HepG2 (cell line): ENCODE measurements around the gene YWHAB. TPM values are rescaled to one million over a fixed set of nuclear protein-coding genes. Genes with fewer than 3 reads are reported as not detected.
A peak's percentile ranks its signal among the peaks of the same experiment; 100 is the strongest.

ENCODE experiments used
- ARID2 ChIP-seq: sonication (generic); formaldehyde crosslinking; IDR thresholded peaks from 2 replicates; pipeline ENCODE4 v1.8.1; 2022; ENCODE audit warnings: mild to moderate bottlenecking, missing genetic modification reagents, borderline replicate concordance
- GATAD2A ChIP-seq: IDR thresholded peaks from 2 replicates; pipeline ENCODE4 v1.6.1; 2016
- JDP2 ChIP-seq: sonication (generic); formaldehyde crosslinking; IDR thresholded peaks from 2 replicates; pipeline ENCODE4 v1.8.1; 2022; ENCODE audit warnings: missing genetic modification reagents, borderline replicate concordance
- POLR2AphosphoS5 ChIP-seq: IDR thresholded peaks from 2 replicates; pipeline ENCODE4 v1.6.1; 2012; ENCODE audit warnings: low read depth, low read length
- TAF15 ChIP-seq: fragments of 200-400 bp; formaldehyde crosslinking; IDR thresholded peaks from one replicate; pipeline ENCODE4 v1.6.1; 2018; ENCODE audit warnings: mild to moderate bottlenecking, low read depth, low read length; ENCODE audit not compliant: poor library complexity, severe bottlenecking
- ZNF143 ChIP-seq: sonication (generic); formaldehyde crosslinking; IDR thresholded peaks from 2 replicates; pipeline ENCODE4 v1.4.0; 2020; ENCODE audit warnings: missing genetic modification reagents
- ZNF263 ChIP-seq: sonication (generic); formaldehyde crosslinking; IDR thresholded peaks from 2 replicates; pipeline ENCODE4 v1.4.0; 2020; ENCODE audit warnings: missing genetic modification reagents
- ZNF34 ChIP-seq: sonication (generic); formaldehyde crosslinking; IDR thresholded peaks from 2 replicates; pipeline ENCODE4 v1.4.0; 2020; ENCODE audit warnings: mild to moderate bottlenecking, missing genetic modification reagents, borderline replicate concordance
- ZNF343 ChIP-seq: sonication (generic); formaldehyde crosslinking; IDR thresholded peaks from 2 replicates; pipeline ENCODE4 v1.4.0; 2020; ENCODE audit warnings: mild to moderate bottlenecking, missing genetic modification reagents
- ZNF564 ChIP-seq: sonication (generic); formaldehyde crosslinking; IDR thresholded peaks from 2 replicates; pipeline ENCODE4 v1.8.1; 2023; ENCODE audit warnings: mild to moderate bottlenecking, missing genetic modification reagents
- ZNF776 ChIP-seq: sonication (generic); formaldehyde crosslinking; IDR thresholded peaks from 2 replicates; pipeline ENCODE4 v1.4.0; 2020; ENCODE audit warnings: mild to moderate bottlenecking, missing genetic modification reagents
- ZNF788 ChIP-seq: sonication (generic); formaldehyde crosslinking; IDR thresholded peaks from 2 replicates; pipeline ENCODE4 v1.5.0; 2020; ENCODE audit warnings: mild to moderate bottlenecking, missing genetic modification reagents, borderline replicate concordance
- ZNF792 ChIP-seq: IDR thresholded peaks from 2 replicates; pipeline ENCODE4 v1.6.1; 2016
- polyA plus RNA-seq, 8 experiments: library from polyadenylated mRNA; depleted of rRNA in 3 of 8; stranded (reverse) in 7 of 8; unstranded in 1 of 8; fragments of >200 nt; fragmentation: Illumina TruSeq in 4 of 8; extraction: Trizol in 4 of 8; gene quantifications; 2 replicates each; pipeline versions ENCODE4 v1.2.1 to v1.2.3, GENCODE V29; 2011 to 2016; ENCODE audit warnings: low read depth in 4 of 8, missing spikeins in 1 of 8, mixed read lengths in 1 of 8; ENCODE audit not compliant: insufficient read depth in 1 of 8
- total RNA-seq, 5 experiments: library from RNA; depleted of rRNA; stranded (reverse); fragments of >200 nt; fragmentation: Illumina TruSeq; extraction: Trizol; gene quantifications; 2 replicates each; pipeline ENCODE4 v1.2.3, GENCODE V29; 2016; ENCODE audit warnings: low read depth in 1 of 5
- TF ChIP-seq, protein P1 (sequence below): sonication (generic); formaldehyde crosslinking; IDR thresholded peaks from 2 replicates; pipeline ENCODE4 v1.9.0; 2021; ENCODE audit warnings: missing genetic modification reagents, borderline replicate concordance
- TF ChIP-seq, protein P2 (sequence below): IDR thresholded peaks from 2 replicates; pipeline ENCODE4 v1.6.1; 2016; ENCODE audit warnings: control low read depth
- TF ChIP-seq, protein P3 (sequence below): sonication (generic); formaldehyde crosslinking; IDR thresholded peaks from 2 replicates; pipeline ENCODE4 v1.4.0; 2020; ENCODE audit warnings: mild to moderate bottlenecking, missing genetic modification reagents, borderline replicate concordance
- TF ChIP-seq, protein P4 (sequence below), 2 experiments: sonication (generic) in 1 of 2; formaldehyde crosslinking in 1 of 2; IDR thresholded peaks; 2 replicates each; pipeline versions ENCODE4 v1.5.1 to v1.6.1; 2011 to 2020; ENCODE audit warnings: borderline replicate concordance in 1 of 2, low read depth in 1 of 2, low read length in 1 of 2, mild to moderate bottlenecking in 1 of 2, missing genetic modification reagents in 1 of 2, moderate library complexity in 1 of 2

YWHAB gene
- total and polyA plus RNA-seq, 2 of the 13 experiments (the other 11 are each of a cell fraction or from before 2014, with no cell fraction given): 77.2 to 121 TPM

DNA sequence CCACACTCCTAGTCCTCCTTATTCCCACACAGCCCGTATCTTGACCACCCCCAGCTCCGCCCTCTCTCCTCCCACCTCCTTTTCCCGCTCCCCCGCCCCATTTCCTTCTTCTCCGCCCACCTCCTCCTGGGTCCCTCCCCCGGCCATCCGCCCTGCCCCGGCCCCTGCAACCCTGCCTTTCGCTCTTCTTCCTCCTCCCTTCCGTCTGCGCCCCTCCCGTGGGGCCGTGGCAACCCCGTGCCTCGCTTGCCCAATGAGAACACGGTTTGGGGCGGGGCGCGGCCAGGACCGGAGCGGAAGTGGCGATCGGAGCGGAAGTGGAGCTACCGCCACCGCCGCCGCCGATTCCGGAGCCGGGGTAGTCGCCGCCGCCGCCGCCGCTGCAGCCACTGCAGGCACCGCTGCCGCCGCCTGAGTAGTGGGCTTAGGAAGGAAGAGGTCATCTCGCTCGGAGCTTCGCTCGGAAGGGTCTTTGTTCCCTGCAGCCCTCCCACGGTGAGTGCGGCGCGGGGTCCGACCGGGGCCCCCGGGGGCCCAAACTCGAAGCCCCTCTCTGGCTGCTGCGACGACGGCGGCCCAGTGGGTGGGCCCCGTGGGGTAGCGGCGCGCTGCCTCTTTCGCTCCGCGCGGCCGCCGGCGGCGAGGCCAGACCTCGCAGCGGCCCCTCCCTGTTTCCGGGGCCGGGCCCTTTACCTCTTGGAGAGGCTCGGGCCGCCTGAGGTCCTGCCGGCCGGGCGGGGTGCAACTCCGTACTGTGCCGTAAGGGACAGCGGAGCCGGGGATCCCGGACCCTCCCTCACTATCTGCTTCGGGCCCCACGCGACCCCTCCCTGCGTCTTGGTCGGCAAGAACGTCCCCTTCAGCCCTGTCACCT lies at the start of gene YWHAB (continued):
- TF ChIP-seq, protein P1, sequence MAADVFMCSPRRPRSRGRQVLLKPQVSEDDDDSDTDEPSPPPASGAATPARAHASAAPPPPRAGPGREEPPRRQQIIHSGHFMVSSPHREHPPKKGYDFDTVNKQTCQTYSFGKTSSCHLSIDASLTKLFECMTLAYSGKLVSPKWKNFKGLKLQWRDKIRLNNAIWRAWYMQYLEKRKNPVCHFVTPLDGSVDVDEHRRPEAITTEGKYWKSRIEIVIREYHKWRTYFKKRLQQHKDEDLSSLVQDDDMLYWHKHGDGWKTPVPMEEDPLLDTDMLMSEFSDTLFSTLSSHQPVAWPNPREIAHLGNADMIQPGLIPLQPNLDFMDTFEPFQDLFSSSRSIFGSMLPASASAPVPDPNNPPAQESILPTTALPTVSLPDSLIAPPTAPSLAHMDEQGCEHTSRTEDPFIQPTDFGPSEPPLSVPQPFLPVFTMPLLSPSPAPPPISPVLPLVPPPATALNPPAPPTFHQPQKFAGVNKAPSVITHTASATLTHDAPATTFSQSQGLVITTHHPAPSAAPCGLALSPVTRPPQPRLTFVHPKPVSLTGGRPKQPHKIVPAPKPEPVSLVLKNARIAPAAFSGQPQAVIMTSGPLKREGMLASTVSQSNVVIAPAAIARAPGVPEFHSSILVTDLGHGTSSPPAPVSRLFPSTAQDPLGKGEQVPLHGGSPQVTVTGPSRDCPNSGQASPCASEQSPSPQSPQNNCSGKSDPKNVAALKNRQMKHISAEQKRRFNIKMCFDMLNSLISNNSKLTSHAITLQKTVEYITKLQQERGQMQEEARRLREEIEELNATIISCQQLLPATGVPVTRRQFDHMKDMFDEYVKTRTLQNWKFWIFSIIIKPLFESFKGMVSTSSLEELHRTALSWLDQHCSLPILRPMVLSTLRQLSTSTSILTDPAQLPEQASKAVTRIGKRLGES (CRISPR knock-in tag): peak; percentile 35; the same call in 1 of the 2 replicates
- TF ChIP-seq ZNF564 (CRISPR knock-in tag): 0 out of 2 replicates have a peak, but pooled peaks have one; percentile 83
- TF ChIP-seq, protein P2, sequence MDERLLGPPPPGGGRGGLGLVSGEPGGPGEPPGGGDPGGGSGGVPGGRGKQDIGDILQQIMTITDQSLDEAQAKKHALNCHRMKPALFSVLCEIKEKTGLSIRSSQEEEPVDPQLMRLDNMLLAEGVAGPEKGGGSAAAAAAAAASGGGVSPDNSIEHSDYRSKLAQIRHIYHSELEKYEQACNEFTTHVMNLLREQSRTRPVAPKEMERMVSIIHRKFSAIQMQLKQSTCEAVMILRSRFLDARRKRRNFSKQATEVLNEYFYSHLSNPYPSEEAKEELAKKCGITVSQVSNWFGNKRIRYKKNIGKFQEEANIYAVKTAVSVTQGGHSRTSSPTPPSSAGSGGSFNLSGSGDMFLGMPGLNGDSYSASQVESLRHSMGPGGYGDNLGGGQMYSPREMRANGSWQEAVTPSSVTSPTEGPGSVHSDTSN (CRISPR knock-in tag): no peak
- TF ChIP-seq ARID2: peak; percentile 85; the same call in 1 of the 2 replicates
- TF ChIP-seq ZNF343 (CRISPR knock-in tag): no peak
- peak; percentile 89 for TF ChIP-seq ZNF263 (CRISPR knock-in tag)
- peak; percentile 93; the same call in 1 of the 2 replicates for TF ChIP-seq ZNF776 (CRISPR knock-in tag)
- TF ChIP-seq ZNF143 (CRISPR knock-in tag): peak; percentile 29; the same call in 1 of the 2 replicates
- peak; percentile 60 for TF ChIP-seq TAF15
- peak; percentile 90; the same call in 1 of the 2 replicates for TF ChIP-seq ZNF788 (CRISPR knock-in tag)
- TF ChIP-seq GATAD2A: peak; percentile 54; the same call in 1 of the 2 replicates
- TF ChIP-seq ZNF34 (CRISPR knock-in tag): no peak
- TF ChIP-seq, protein P3, sequence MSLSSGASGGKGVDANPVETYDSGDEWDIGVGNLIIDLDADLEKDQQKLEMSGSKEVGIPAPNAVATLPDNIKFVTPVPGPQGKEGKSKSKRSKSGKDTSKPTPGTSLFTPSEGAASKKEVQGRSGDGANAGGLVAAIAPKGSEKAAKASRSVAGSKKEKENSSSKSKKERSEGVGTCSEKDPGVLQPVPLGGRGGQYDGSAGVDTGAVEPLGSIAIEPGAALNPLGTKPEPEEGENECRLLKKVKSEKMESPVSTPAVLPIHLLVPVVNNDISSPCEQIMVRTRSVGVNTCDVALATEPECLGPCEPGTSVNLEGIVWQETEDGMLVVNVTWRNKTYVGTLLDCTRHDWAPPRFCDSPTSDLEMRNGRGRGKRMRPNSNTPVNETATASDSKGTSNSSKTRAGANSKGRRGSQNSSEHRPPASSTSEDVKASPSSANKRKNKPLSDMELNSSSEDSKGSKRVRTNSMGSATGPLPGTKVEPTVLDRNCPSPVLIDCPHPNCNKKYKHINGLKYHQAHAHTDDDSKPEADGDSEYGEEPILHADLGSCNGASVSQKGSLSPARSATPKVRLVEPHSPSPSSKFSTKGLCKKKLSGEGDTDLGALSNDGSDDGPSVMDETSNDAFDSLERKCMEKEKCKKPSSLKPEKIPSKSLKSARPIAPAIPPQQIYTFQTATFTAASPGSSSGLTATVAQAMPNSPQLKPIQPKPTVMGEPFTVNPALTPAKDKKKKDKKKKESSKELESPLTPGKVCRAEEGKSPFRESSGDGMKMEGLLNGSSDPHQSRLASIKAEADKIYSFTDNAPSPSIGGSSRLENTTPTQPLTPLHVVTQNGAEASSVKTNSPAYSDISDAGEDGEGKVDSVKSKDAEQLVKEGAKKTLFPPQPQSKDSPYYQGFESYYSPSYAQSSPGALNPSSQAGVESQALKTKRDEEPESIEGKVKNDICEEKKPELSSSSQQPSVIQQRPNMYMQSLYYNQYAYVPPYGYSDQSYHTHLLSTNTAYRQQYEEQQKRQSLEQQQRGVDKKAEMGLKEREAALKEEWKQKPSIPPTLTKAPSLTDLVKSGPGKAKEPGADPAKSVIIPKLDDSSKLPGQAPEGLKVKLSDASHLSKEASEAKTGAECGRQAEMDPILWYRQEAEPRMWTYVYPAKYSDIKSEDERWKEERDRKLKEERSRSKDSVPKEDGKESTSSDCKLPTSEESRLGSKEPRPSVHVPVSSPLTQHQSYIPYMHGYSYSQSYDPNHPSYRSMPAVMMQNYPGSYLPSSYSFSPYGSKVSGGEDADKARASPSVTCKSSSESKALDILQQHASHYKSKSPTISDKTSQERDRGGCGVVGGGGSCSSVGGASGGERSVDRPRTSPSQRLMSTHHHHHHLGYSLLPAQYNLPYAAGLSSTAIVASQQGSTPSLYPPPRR (CRISPR knock-in tag): no peak
- TF ChIP-seq ZNF792 (CRISPR knock-in tag): peak; percentile 85
- peak; percentile 79 for TF ChIP-seq POLR2AphosphoS5
- no peak for TF ChIP-seq JDP2 (CRISPR knock-in tag)
- TF ChIP-seq, protein P4, sequence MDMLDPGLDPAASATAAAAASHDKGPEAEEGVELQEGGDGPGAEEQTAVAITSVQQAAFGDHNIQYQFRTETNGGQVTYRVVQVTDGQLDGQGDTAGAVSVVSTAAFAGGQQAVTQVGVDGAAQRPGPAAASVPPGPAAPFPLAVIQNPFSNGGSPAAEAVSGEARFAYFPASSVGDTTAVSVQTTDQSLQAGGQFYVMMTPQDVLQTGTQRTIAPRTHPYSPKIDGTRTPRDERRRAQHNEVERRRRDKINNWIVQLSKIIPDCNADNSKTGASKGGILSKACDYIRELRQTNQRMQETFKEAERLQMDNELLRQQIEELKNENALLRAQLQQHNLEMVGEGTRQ (IDR thresholded peaks at IDR 0.05; ENCODE audit: low read depth, low read length): 0 out of 2 replicates have a peak, but pooled peaks have one; percentile 51
- TF ChIP-seq, protein P4 (CRISPR knock-in tag; IDR thresholded peaks at IDR 0.05; ENCODE audit: borderline replicate concordance): peak; percentile 83; the same call in 1 of the 2 replicates
